GM12872 (cell line): ENCODE measurements around the gene ZNF141.

Experiments used
- TF ChIP-seq, protein P1 (sequence below): IDR thresholded peaks from 3 replicates; pipeline ENCODE4 v1.5.1; 2011; ENCODE audit warnings: low read depth, mild to moderate bottlenecking, low read length, moderate library complexity; ENCODE audit not compliant: insufficient read depth

Gene ZNF141

DNA sequence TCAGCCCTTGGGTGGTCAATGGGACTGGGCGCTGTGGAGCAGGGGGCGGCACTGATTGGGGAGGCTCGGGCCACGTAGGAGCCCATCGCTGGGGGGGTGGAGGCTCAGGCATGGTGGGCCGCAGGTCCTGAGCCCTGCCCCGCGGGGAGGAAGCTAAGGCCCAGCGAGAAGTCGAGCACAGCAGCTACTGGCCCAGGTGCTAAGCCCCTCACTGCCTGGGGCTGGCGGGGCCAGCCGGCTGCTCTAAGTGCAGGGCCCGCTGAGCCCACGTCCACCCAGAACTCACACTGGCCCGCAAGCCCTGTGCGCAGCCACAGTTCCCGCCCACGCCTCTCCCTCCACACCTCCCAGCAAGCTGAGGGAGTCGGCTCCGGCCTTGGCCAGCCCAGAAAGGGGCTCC is 66.4 kb downstream of the ZNF141 start:
- TF ChIP-seq, protein P1, sequence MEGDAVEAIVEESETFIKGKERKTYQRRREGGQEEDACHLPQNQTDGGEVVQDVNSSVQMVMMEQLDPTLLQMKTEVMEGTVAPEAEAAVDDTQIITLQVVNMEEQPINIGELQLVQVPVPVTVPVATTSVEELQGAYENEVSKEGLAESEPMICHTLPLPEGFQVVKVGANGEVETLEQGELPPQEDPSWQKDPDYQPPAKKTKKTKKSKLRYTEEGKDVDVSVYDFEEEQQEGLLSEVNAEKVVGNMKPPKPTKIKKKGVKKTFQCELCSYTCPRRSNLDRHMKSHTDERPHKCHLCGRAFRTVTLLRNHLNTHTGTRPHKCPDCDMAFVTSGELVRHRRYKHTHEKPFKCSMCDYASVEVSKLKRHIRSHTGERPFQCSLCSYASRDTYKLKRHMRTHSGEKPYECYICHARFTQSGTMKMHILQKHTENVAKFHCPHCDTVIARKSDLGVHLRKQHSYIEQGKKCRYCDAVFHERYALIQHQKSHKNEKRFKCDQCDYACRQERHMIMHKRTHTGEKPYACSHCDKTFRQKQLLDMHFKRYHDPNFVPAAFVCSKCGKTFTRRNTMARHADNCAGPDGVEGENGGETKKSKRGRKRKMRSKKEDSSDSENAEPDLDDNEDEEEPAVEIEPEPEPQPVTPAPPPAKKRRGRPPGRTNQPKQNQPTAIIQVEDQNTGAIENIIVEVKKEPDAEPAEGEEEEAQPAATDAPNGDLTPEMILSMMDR: no peak

DNA sequence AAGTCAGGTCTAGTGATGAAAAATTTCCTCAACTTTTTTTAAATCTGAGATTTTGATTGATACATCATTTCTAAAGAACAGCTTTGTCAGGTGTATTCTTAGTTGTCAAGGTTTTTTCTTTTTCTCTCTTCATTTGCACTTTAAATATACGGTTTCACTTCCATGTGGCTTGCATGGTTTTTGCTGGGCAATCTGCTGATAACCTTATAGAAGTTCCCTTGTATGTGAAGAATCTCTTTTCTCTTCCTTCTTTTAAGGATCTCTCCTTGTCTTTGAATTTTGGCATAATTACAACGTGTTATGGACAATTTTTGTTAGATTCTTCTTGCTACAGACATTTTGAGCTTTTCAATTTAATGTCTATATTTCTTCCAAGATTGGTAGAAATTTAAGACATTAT is 85.0 kb downstream of the ZNF141 start:
- TF ChIP-seq, protein P1: no peak
